Measurements from ENCODE around the gene GDAP2. TPM values are rescaled to one million over a fixed set of nuclear protein-coding genes. Genes with fewer than 3 reads are reported as not detected.

The GDAP2 gene
- total and polyA plus RNA-seq, 8 donors, result 3.5 to 51.4 (median 24.1) TPM

DNA sequence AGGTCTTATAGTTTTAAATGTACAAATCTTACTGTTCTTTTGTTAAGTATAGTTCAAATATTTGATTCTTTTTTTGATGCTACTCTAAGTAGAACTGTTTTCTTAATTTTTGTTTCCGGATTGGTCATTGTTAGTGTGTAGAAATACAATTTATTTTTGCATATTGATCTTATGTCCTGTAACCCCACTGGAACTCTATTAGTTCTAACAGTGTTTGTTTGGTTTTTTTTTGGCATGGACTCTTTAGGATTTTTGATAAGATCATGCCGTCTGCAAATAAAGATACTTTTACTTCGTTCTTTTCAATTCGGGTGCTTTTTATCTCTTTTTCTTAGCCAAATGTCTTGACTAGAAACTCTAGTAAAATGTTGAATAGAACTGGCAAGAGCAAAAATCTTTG lies 26.5 kb downstream of the GDAP2 start:
- Histone ChIP-seq H3K27me3 (no peaks in the 10 kb centered on the region), H3K4me3 (no peak overlapping the region), H3K4me1 (no peaks in the 10 kb centered on the region), H3K36me3 (peaks cover 12 to 97% (median 92%) of the 10 kb centered on the region in 4 donors), H3K27ac (no peak overlapping the region), H3K9me3 (no peaks in the 10 kb centered on the region)
- TF ChIP-seq EP300 (IDR thresholded peaks at IDR 0.05) (no peak), POLR2A (IDR thresholded peaks at IDR 0.05) (no peak), POLR2AphosphoS5 (IDR thresholded peaks at IDR 0.05) (no peak)
- TF ChIP-seq, protein P1, sequence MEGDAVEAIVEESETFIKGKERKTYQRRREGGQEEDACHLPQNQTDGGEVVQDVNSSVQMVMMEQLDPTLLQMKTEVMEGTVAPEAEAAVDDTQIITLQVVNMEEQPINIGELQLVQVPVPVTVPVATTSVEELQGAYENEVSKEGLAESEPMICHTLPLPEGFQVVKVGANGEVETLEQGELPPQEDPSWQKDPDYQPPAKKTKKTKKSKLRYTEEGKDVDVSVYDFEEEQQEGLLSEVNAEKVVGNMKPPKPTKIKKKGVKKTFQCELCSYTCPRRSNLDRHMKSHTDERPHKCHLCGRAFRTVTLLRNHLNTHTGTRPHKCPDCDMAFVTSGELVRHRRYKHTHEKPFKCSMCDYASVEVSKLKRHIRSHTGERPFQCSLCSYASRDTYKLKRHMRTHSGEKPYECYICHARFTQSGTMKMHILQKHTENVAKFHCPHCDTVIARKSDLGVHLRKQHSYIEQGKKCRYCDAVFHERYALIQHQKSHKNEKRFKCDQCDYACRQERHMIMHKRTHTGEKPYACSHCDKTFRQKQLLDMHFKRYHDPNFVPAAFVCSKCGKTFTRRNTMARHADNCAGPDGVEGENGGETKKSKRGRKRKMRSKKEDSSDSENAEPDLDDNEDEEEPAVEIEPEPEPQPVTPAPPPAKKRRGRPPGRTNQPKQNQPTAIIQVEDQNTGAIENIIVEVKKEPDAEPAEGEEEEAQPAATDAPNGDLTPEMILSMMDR (IDR thresholded peaks at IDR 0.05), result no peak
- no peak for DNase-seq
- 32 to 62% (median 47%) methylated on average over 4 of the region's 4 CpGs for WGBS, 5 donors
- intact Hi-C loops (cut with DNase I; ENCODE audit: low total_unique reads), result no loop called here

DNA sequence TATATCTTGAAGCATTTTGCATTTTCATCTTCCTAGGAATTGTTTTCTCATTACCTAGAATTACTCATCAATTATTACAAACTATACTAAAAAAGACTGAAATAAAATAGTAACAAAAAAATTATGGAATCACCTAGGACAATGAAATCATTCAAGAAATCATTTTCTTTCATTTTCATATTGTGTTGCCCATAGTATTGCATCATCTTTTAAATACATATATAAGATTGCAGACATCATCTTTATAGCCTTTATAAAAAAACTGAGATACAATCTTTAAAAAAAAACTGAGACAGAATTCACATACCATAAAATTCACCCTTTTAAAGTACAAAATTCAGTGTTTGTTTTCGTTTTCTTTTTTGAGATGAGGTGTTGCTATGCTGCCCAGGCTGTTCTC lies 29.6 kb downstream of the GDAP2 start:
- Histone ChIP-seq H3K27me3 (no peaks in the 10 kb centered on the region), H3K9me3 (no peaks in the 10 kb centered on the region), H3K4me3 (no peak overlapping the region), H3K36me3 (peaks cover 8 to 89% (median 85%) of the 10 kb centered on the region in 4 donors), H3K27ac (no peak overlapping the region), H3K4me1 (no peaks in the 10 kb centered on the region)
- intact Hi-C loops (cut with DNase I; ENCODE audit: low total_unique reads), result no loop called here
- no peak for DNase-seq
- WGBS, 5 donors, result 89 to 94% (median 92%) methylated on average over 1 of the region's 1 CpG
- TF ChIP-seq EP300 (IDR thresholded peaks at IDR 0.05) (no peak), POLR2AphosphoS5 (IDR thresholded peaks at IDR 0.05) (no peak), POLR2A (IDR thresholded peaks at IDR 0.05) (no peak)
- TF ChIP-seq, protein P1 (IDR thresholded peaks at IDR 0.05), result no peak

DNA sequence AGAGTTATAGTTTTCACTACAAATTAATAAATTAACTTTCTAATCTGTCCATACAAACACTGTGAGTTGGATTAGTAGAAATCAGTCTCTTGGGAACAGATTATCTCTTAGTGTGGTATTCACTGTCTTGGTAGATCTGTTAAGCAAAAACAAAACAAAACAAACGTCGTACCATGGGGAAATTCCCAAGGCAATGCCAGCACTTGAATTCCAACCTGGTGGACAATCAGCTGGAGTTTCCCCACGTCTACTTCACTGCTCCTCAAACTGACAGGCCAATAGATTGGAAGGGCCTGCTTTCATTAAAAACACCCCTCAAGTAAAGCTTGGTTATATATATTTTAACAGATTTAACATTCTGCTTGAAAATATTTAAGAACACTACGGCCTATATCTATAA lies 31.9 kb downstream of the GDAP2 start:
- H3K27me3 ChIP-seq, result no peaks in the 10 kb centered on the region
- no peaks in the 10 kb centered on the region for H3K4me1 ChIP-seq
- no peak overlapping the region for H3K4me3 ChIP-seq
- H3K9me3 ChIP-seq, result no peaks in the 10 kb centered on the region
- H3K27ac ChIP-seq, result no peak overlapping the region
- DNase-seq, result no peak
- peaks cover 8 to 78% (median 69%) of the 10 kb centered on the region in 4 donors for H3K36me3 ChIP-seq
- TF ChIP-seq POLR2A (IDR thresholded peaks at IDR 0.05), result no peak
- TF ChIP-seq, protein P1 (IDR thresholded peaks at IDR 0.05), result no peak
- TF ChIP-seq EP300 (IDR thresholded peaks at IDR 0.05), result no peak
- TF ChIP-seq POLR2AphosphoS5 (IDR thresholded peaks at IDR 0.05), result no peak
- intact Hi-C loops (cut with DNase I; ENCODE audit: low total_unique reads), result no loop called here
- WGBS, 5 donors, result 44 to 61% (median 52%) methylated on average over 4 of the region's 4 CpGs

DNA sequence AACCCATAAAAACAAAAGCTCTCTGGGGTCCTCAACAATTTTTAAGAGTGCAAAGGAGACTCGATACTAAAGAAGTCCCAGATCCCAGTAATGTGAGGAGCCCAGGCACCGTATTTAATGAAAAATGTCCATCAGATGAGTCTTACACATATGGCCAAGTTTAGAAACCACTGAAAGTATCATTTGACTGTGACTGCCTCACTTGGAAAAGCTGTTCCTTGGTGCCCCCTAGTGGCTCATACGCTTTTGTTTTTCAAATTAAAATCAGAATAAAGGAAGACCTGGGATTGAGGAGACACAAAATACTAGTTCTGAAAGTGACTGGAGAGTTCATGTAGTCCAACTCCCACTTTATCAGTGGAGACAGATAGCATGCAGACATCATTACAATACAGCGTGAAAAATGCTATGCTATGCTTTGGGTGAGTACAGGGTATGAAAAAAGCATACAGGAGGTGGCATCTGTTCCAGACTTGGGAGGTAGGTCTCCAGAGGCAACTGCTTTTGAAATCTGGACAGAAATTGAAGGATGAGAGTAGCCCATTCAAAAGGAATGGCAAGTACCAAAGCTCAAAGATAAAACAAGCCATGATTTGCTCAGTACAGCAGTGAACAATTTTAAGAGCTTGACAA lies 33.8 kb downstream of the GDAP2 start:
- Histone ChIP-seq H3K9me3 (no peaks in the 10 kb centered on the region), H3K27me3 (no peaks in the 10 kb centered on the region), H3K4me3 (no peak overlapping the region), H3K4me1 (no peaks in the 10 kb centered on the region), H3K27ac (peak overlapping the region in 1 of 5 donors; percentile 14), H3K36me3 (peaks cover 8 to 59% (median 50%) of the 10 kb centered on the region in 4 donors)
- WGBS, 5 donors, result 10 to 22% (median 13%) methylated on average over 4 of the region's 4 CpGs
- peak; percentile 68 to 91 for DNase-seq
- no peak for TF ChIP-seq POLR2A (IDR thresholded peaks at IDR 0.05)
- peak in 1 of 3 donors; percentile 35 for TF ChIP-seq POLR2AphosphoS5 (IDR thresholded peaks at IDR 0.05)
- TF ChIP-seq, protein P1 (IDR thresholded peaks at IDR 0.05), result peak in 5 of 7 experiments; percentile 43 to 71 (median 67)
- intact Hi-C loops (cut with DNase I; ENCODE audit: low total_unique reads), result no loop called here

Data from stomach (tissue), 9 donors.